Right kidney (tissue), 9 donors: ENCODE data around the gene SYCE1L.
"Not testable (repeated sequence)": the region's sequence is repeated elsewhere in the genome, so short reads cannot be mapped to it uniquely, and the experiment has no call there.

Experiments used
- DNase-seq: peaks from one replicate; pipeline ENCODE4 v3.0.0-alpha.2; 2016
- long read RNA-seq, 8 donors: transcript quantifications; one replicate each; lab custom pipeline, GENCODE V29; 2026

SYCE1L gene, protein sequence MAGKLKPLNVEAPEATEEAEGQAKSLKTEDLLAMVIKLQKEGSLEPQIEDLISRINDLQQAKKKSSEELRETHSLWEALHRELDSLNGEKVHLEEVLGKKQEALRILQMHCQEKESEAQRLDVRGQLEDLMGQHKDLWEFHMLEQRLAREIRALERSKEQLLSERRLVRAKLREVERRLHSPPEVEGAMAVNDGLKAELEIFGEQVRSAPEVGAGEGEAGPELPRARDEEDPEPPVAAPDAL
- long read RNA-seq, donor 1, partial matches to known transcripts = 13 of 16 reads
- long read RNA-seq, donor 1, other reads (novel, unspliced or antisense) = 0 of 16 reads
- long read RNA-seq, donor 2, partial matches to known transcripts = 15 of 15 reads
- long read RNA-seq, donor 2, other reads (novel, unspliced or antisense) = 0 of 15 reads
- long read RNA-seq, donor 3, partial matches to known transcripts = 0 of 1 reads
- long read RNA-seq, donor 3, other reads (novel, unspliced or antisense) = 0 of 1 reads
- long read RNA-seq, donor 4, partial matches to known transcripts = 7 of 8 reads
- long read RNA-seq, donor 4, other reads (novel, unspliced or antisense) = 0 of 8 reads
- long read RNA-seq, donor 5, transcript SYCE1L-203 (2 exons, 598 nt) = major isoform, 5 of 18 reads
- long read RNA-seq, donor 5, partial matches to known transcripts = 13 of 18 reads
- long read RNA-seq, donor 5, other reads (novel, unspliced or antisense) = 0 of 18 reads
- long read RNA-seq, donor 6, partial matches to known transcripts = 5 of 7 reads
- long read RNA-seq, donor 6, other reads (novel, unspliced or antisense) = 0 of 7 reads
- long read RNA-seq, donor 7 = 0 reads
- long read RNA-seq, donor 8, partial matches to known transcripts = 11 of 11 reads
- long read RNA-seq, donor 8, other reads (novel, unspliced or antisense) = 0 of 11 reads

DNA sequence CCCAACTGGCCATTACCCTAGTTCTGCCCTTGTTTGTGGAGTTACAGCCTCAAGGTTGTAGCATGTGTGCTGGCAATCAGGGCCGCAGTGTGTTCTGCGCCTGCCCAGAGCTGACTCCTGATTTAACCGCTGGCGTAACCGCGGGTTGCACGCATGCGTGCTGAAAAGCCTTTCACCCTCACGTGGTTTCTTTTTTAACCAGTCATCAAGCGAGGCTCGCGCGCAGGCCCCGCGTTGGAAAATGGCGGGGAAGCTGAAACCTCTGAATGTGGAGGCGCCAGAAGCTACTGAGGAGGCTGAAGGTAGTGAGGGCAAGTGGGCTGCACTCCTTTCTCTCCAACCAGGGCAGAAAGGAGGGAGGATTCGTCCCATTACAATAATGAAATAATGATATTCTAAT, at the start of gene SYCE1L:
Gene SYCE1L (plus strand): TSS at position 198 of the 400 bp plus-strand sequence. CDS start 44 bp downstream, at position 242.
- DNase-seq = no peak

DNA sequence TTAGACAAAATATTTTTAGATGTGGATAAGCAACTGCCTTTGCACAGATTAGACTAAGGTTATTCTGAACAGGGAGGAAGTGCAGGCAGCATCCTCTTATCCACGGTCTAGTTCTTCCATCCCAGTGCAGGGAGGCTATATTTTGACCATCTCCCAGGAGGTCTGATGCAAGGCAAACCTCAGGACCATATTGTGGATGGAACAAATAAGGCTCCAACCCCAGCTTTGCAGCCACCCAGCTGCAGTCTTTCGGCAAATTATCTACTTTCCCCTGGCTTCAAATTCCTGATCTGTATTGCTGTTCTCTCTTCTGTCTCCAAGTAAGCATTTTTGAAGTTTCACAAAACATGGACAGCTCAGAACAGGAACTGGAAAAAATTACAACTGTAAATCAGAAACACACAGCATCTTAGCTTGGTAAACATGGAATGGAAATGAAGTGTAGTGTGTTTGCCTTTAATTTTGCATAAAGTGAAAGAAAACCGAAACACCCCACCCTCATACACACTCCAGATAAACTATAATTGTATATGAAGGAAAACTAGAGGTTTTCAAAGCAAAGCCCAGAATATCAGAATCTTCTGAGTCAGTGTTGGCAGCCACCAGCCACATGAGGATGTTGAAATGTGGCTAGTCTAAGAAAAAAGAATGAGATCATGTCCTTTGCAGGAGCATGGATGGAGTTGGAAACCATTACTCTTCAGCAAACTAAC, 41.7 kb upstream of the SYCE1L start:
- no peak for DNase-seq

DNA sequence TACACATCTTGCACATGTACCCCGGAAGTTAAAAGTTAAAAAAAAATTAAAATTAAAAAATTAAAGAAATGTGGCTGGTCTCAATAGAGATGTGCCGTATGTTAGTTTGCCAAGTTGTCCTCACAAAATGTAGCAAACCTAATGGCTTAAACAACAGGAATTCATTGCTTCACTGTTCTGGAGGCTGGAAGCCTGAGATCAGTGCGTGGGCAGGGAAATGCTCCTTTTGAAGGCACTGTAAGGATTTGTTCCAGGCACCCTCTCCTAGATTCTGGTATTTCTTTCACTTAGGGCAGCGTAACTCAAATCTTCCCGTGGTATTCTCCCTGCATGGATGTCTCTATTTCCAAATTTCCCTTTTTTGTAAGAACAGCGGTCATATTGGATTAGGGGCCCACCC, 40.9 kb upstream of the SYCE1L start:
- no peak for DNase-seq

DNA sequence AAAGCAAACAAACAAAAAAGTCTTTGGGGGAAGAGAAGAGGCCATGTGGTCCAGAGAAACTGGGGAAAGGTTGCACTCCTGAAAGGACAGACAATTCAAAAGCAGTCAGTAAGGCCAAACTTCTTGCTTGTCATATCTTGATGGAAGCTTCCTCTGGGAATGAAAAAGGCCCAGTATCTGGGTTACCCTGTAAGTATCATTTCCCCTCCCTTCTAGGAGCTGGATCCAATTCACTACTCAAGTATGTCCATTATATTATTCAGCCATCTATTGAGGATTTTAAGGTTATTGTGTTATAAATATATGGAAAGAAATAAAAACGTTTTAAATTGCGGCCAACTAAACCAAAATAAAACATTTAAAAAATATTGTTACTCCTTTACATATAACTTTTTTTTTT, 34.2 kb upstream of the SYCE1L start:
- DNase-seq = no peak

DNA sequence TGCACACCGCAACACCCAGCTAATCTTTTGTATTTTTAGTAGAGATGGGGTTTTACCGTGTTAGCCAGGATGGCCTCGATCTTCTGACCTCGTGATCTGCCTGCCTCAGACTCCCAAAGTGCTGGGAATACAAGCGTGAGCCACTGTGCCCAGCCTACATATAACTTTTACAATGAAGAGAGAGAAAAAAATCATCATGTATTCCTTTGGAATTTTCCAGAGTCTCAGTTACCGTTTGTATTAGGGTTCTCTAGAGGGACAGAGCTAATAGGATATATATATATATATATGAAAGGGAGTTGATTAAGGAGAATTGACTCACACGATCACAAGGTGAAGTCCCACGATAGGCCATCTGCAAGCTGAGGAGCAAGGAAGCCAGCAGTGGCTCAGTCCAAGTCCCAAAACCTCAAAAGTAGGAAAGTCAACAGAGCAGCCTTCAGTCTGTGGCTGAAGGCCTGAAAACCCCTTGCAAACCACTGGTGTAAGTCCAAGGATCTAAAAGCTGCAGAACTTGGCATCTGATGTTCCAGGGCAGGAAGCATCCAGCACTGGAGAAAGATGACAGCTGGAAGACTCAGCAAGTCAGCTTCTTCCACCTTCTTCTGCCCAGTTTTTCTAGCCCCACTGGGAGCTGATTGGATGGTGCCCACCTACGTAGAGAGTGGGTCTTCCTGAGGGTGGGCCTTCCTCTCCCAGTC, 33.5 kb upstream of the SYCE1L start:
- DNase-seq = not testable (repeated sequence)

DNA sequence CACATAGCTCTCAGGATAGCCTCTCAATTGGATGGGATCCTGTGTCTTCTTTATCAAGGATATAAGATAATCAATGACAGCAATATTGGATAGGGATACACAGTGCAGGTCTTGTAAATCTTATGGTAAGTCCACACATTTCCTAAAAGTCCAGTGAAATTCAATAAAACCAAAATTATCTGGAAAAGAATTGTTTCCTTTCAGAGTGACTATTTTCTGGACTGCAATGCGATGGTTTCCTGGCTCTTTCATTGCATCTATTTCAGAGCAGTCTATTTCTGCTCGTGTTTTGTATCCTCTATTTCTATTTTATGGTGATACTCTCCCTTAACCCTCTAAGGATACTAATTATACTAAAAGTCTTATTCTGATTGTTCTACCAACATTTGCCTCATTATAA, 32.5 kb upstream of the SYCE1L start:
- DNase-seq = no peak

DNA sequence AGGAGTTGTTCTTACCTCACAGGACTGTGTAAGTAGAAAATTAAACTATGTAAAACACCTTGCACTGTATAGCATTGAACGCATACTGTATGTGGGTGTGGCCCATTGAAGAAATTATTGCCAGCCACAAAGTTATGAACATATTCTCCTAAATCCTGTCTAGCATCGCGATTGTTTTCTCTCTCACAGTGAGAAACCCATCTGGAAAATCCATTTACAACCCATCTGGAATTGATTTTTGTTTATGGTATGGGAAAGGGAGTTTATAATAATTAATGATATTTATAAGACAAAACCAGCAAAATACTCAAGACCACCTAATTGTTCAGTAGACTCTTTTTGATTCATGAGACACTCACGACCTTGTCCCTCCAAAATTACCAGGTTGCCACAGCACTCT, 30.3 kb upstream of the SYCE1L start:
- DNase-seq = no peak

DNA sequence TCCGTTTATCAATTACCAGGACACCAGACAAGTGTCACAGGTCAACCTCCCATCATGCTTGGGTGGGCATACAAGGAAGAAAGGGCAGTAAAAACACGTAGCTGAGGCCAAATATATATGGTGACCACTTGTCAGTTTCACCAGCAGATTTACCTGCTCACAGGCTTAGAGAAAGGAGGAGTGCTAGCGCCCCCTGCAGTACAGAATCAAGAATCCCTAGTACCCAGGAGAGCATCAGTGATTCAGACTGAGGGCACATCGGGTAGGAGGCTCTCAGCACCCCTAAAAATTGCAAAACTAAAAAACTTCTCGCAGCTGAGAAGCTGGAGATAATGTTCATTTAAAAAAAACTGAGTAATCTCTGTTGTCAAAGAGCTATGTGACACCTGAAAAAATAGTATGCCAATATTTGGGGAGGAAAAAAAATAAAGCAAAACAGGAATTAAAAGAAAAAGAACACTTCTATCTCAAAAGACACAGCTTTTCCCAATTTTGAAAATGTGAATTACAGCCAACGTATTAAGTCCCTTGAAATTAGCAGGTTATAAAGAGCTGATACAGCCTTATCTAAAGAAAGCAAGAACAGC, 29.5 kb upstream of the SYCE1L start:
- DNase-seq = peak; percentile 12

DNA sequence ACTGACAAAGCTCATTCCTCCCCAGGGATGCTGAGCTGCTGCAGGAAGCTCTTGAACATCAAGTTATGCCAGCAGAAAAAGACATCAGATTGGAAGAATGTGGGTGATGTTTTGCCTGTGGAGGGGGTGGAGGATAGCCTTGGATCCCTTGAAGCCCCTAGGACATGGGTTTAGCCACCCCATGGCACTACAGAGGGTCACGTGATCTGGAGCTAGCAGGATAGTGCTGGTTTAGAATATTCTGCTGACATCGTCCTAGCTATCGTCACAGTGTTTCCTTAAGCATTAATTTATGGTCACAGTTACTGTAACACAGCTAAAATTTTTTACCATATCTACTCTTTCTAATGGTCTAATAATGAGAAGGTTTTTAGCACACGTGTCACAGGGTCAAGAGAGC, 28.4 kb upstream of the SYCE1L start:
- DNase-seq = no peak

DNA sequence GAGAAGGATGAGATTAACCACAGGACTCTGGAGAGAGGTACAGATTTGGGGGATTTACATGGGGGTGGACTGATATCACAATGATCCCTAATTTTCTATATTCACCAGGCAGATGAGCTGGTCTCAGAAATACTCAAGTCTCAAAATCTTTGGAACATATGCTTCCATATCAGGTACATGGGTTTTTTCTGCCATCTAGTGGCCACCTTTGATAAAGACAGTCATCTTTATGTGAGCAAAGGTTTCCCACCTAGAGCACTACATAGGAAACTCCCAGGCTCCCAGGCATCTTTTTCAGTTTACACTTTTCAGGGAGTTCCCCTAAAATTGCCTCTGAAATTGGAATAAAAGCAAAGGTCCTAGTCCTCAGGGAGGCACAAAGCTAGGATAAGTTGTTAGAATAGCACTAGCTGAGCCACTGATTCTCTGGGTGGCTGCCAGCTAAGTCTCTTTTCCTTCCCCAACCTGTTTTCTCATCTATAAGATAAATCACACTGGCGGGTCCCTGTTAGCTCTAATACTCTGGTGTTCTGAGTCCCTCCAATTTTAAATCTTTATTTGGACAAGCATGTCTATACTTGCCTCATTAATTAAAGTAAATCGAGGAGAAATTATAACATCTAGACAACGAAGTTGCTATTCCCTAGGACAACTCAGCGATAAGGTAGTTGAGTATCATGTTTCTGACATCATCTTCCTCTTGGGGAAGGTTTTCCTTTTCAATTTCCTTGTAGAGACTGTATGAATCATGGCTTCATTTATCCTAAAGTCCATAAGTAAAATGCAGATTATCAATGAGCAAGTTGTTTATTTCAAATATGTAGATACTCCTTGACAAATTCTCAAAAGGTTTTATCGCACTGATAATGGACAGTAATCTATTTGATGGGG, 27.2 kb upstream of the SYCE1L start:
- peak; percentile 15 for DNase-seq

DNA sequence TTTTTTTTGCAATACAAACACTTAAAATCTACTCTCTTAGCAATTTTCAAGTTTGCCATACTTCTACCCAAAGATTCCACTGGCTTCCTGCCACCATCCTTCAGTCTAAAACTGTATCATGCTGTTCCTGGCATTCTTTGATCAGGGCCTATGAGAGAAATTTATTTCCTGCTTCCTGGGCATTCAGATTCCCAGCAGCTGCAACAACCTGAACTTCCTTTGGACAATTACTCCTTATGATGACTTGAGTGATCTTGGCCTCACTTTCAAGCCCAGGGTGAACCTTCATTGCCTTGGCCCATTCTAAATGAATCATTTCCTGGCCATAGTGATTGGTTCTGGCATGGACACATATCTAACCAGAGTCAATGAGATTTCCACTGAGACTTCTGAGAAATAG, 26.3 kb upstream of the SYCE1L start:
- DNase-seq = no peak

DNA sequence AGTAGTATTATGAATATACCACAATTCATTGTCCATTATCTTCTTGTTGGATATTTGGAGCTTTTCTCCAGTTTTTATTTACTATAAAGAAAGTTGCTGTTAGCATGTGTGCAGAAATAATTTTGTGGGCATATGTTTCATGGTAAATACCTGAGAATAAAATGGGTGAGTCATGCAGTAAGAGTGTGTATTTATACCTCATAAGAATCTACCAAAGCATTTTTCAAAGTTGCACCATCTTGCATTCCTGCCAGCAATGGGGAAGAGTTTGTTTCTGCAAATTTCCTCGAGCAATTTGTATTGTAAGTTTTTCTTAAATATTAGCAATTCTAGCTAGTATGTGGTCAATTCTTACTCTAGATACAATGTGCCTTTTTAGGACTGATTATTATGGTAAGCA, 16.1 kb upstream of the SYCE1L start:
- DNase-seq = no peak

DNA sequence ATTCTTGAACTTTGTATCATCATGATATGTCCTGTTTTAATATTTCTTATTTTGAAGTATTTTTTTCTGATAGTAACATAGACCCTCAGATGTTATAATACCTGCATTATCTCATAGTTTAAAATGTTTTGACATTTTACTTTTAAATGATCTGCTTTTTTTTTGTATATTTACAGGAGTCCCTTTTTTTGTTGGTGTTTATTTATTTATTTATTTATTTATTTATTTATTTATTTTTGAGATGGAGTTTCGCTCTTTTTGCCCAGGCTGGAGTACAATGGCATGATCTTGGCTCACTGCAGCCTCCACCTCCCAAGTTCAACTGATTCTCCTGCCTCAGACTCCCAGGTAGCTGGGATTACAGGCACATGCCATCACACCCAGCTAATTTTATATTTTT, 12.9 kb upstream of the SYCE1L start:
- DNase-seq = not testable (repeated sequence)

DNA sequence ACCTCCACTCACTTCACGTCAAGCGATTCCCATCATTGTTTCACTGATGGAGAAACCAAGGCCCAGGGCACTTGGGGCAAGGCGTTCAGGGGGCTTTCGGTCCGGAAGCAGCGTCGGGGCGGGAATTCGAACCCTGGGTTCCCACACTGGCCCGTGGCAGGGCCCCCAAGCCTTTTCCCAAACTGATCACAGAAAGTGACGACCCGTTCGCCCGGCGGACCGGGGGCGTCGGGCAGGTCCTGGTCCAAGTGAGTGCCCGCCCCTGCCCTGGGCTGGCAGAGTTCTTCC, 9.1 kb upstream of the SYCE1L start:
- no peak for DNase-seq

DNA sequence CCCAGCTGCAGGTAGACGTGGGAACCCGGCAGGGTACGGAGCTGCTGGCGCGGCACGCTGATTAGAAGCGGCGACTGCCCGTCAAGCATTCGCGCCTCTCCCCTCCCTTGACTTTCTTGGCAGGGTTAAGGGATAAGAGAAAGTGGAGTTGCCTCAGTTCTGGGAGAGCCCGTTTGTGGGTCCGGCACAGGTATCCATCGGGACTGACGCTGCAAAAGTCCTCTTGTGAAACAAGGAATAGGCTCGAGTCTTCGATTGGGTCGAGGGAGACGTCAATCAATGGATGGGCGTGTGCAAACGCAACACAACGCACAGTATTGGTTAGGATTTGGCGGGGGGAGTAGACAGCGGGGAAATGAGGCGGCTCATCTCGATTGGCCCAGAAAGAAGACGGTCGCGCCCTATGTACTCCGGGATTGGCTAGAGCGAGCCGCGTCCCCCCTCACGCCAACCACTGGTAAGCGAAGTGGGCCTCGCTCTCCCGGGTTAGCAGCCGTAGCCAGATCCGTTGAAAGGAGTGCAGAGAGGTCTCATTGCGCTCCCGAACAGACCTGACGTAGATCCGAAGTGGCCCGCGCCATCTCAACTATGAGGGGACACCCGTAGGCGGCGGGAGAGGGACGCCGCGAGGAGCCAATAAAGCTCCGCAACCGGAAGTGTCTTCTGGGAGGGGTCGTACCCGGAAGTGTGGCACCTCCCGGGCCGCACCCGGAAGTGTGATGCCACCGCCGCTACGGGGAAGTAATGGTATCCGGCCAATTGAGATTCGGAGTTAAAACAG, 8.5 kb upstream of the SYCE1L start, which contains the start of gene MON1B:
Gene MON1B (plus strand): TSS at position 713 of the 781 bp plus-strand sequence. CDS start 296 bp downstream, outside the sequence.
- peak; percentile 96 for DNase-seq

DNA sequence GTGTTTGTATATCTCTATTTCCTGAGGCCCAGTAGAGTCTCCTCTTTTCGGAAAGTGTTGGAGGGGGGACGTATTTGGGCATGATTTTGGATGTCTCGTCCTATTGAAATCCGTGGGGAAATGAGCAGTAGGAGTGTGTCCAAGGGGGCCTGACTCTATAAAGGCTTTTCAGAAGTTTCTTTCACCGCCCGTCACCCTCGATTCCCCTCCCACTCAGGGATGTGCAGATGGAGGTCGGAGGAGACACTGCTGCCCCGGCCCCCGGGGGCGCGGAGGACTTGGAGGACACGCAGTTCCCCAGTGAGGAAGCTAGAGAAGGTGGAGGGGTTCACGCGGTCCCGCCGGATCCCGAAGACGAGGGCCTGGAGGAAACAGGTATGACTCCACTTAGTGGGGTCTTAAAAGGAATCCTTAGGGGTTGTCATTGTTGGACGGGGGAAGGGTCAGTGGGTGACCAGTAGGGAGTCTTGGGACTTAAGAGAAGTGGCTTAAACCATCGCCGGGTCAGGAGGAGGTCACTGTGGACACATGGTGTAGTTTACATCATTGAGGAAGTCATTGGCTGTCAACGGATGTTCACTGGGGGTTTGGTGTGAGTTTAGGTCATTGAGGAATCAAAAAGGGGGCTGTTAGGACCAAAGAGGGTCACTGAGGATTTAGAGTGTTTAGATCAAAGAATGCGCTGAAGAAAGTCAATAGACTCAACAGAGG, 7.8 kb upstream of the SYCE1L start:
- DNase-seq = no peak

DNA sequence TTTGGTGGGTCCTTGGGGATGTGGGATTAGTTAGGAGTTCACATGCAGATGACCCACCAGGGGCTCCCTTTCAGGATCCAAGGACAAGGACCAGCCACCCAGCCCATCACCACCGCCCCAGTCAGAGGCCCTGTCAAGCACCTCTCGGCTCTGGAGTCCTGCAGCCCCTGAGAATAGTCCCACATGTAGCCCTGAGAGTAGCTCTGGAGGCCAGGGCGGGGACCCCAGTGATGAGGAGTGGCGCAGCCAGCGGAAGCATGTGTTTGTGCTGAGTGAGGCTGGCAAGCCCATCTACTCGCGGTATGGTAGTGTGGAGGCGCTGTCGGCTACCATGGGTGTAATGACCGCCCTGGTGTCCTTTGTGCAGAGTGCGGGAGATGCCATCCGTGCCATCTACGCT, 5.8 kb upstream of the SYCE1L start:
- DNase-seq = no peak

DNA sequence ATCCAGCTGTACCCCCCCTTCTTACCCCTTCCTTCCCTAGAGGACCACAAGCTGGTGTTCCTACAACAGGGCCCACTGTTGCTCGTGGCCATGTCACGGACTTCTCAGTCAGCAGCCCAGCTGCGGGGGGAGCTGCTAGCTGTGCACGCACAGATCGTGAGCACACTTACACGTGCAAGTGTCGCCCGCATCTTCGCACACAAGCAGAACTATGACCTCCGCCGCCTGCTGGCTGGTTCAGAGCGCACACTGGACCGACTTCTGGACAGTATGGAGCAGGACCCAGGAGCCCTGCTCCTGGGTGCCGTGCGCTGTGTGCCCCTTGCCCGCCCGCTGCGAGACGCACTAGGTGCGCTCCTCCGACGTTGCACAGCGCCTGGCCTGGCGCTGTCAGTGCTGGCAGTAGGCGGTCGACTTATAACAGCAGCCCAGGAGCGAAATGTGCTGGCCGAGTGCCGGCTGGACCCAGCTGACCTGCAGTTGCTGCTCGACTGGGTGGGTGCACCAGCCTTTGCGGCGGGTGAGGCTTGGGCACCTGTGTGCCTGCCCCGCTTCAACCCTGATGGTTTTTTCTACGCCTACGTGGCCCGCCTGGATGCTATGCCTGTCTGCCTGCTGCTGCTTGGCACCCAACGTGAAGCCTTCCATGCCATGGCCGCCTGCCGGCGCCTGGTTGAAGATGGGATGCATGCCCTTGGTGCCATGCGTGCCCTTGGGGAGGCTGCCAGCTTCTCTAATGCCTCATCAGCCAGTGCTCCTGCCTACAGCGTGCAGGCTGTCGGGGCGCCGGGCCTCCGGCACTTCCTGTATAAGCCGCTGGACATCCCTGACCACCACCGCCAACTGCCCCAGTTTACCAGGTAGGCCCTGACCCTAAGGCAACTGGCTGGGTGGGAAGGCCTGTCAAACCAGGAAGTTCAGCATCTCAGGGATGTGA, 4.6 kb upstream of the SYCE1L start:
- no peak for DNase-seq
